ENCODE results near the gene PAPPA2. TPM values are rescaled to one million over a fixed set of nuclear protein-coding genes. Genes with fewer than 3 reads are reported as not detected.

Gene PAPPA2
- total RNA-seq, 1 experiment from 2014 or later, result 0.81 TPM

DNA sequence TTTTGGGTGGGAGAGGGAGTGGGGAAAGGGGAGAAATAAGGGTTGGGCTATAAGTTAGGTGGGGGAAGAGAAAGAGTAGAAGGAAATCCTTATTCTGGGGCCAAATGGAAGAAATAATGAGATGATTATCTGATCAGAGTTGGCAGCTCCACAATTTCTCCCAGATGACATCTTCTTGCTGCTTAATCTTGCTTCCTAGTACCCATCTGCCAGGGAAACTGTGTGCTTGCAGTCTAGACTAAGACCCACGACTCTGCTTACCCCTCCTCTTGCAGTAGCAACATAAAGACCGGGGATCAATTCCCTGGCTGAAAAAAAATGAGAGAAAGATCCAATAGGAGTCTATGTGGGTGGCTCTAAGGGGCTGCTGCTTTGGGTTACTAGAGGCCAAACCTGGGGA is 95.6 kb downstream of the PAPPA2 start:
- Mint-ChIP-seq H3K36me3 (ENCODE audit: insufficient read depth in 1 of 3, low read depth in 3 of 3) (no peaks in the 10 kb centered on the region), H3K9me3 (no peaks in the 10 kb centered on the region; a peak in 1 of 5 replicates), H3K27me3 (ENCODE audit: low read depth) (peaks cover 4% of the 10 kb centered on the region), H3K4me1 (peaks cover 23 to 28% of the 10 kb centered on the region in 2 experiments), H3K4me3 (no peak overlapping the region), H3K27ac (no peak overlapping the region)
- Histone ChIP-seq H2AFZ (ENCODE audit: low read length) (no peak overlapping the region), H3K27ac (ENCODE audit: insufficient read length, low read depth, low read length) (no peak overlapping the region), H4K8ac (replicated peaks; ENCODE audit: insufficient read length, low read depth, low read length) (no peak overlapping the region), H3K9me3 (ENCODE audit: control insufficient read depth, low read depth, low read length) (no peaks in the 10 kb centered on the region), H3K9ac (ENCODE audit: extremely low read depth, insufficient read length, low read length) (no peak overlapping the region), H3K4me1 (ENCODE audit: insufficient read depth, low read length) (no peaks in the 10 kb centered on the region), H4K91ac (ENCODE audit: insufficient read length, low read depth, low read length) (no peak overlapping the region), H3K56ac (ENCODE audit: insufficient read length, low read depth, low read length) (no peak overlapping the region), H3K4ac (ENCODE audit: low read depth, low read length) (no peak overlapping the region), H2AK5ac (ENCODE audit: insufficient read length, low read length) (no peak overlapping the region), H3K14ac (ENCODE audit: insufficient read depth, low read length) (no peak overlapping the region), H3K23ac (ENCODE audit: insufficient read length, low read depth, low read length) (no peak overlapping the region), H3K4me2 (ENCODE audit: insufficient read depth, insufficient read length, low read length) (no peak overlapping the region), H2BK20ac (ENCODE audit: low read depth, low read length, poor library complexity, severe bottlenecking) (no peak overlapping the region), H3K27me3 (ENCODE audit: insufficient read depth, low read length) (no peaks in the 10 kb centered on the region), H3K18ac (ENCODE audit: insufficient read length, low read depth, low read length) (no peak overlapping the region), H3K23me2 (ENCODE audit: insufficient read length, low read depth, low read length, poor library complexity, severe bottlenecking) (no peaks in the 10 kb centered on the region), H3K79me2 (ENCODE audit: insufficient read depth, low read length) (no peaks in the 10 kb centered on the region), H4K5ac (ENCODE audit: insufficient read length, low read depth, low read length) (no peak overlapping the region), H2BK12ac (ENCODE audit: insufficient read length, low read depth, low read length) (no peak overlapping the region), H2BK5ac (ENCODE audit: insufficient read length, low read length) (no peak overlapping the region), H2BK15ac (ENCODE audit: low read depth, low read length) (no peak overlapping the region), H4K20me1 (ENCODE audit: control insufficient read depth, insufficient read depth, insufficient read length) (no peaks in the 10 kb centered on the region), H3T11ph (ENCODE audit: low read length) (no peak overlapping the region), H2BK120ac (ENCODE audit: low read depth, low read length, poor library complexity, severe bottlenecking) (no peak overlapping the region), H3K79me1 (ENCODE audit: insufficient read depth, low read depth, low read length, poor library complexity, severe bottlenecking) (no peaks in the 10 kb centered on the region)
- TF ChIP-seq, protein P1, sequence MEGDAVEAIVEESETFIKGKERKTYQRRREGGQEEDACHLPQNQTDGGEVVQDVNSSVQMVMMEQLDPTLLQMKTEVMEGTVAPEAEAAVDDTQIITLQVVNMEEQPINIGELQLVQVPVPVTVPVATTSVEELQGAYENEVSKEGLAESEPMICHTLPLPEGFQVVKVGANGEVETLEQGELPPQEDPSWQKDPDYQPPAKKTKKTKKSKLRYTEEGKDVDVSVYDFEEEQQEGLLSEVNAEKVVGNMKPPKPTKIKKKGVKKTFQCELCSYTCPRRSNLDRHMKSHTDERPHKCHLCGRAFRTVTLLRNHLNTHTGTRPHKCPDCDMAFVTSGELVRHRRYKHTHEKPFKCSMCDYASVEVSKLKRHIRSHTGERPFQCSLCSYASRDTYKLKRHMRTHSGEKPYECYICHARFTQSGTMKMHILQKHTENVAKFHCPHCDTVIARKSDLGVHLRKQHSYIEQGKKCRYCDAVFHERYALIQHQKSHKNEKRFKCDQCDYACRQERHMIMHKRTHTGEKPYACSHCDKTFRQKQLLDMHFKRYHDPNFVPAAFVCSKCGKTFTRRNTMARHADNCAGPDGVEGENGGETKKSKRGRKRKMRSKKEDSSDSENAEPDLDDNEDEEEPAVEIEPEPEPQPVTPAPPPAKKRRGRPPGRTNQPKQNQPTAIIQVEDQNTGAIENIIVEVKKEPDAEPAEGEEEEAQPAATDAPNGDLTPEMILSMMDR (conservative IDR thresholded peaks at IDR 0.05), result no peak
- DNase-seq, result no peak
- no CpG with 5 or more reads among the region's 2 CpGs for WGBS (ENCODE audit: extremely low coverage, insufficient read length, low lambda C conversion rate)
